OCI-LY7 (cell line): ENCODE measurements around the gene IL4I1. TPM values are rescaled to one million over a fixed set of nuclear protein-coding genes. Genes with fewer than 3 reads are reported as not detected.

ENCODE experiments used
- BruUV-seq: library from RNA; stranded (reverse); fragments of 400-500 nt; replicated peaks from 2 replicates; lab custom pipeline; 2021; lab: Mats Ljungman, UMichigan
- CTCF ChIA-PET: fragments of 300-600 bp; sonication (Branson Sonifier 250); formaldehyde crosslinking; loops from one replicate; lab custom pipeline; 2022; ENCODE audit warnings: antibody characterized with exemption; ENCODE audit not compliant: unreplicated experiment; lab: Charles Lee
- POLR2A ChIA-PET: fragments of 300-600 bp; sonication (Branson Sonifier 250); formaldehyde crosslinking; loops from one replicate; lab custom pipeline; 2022; ENCODE audit warnings: antibody characterized with exemption; lab: Charles Lee
- DNase-seq: peaks from one replicate; pipeline ENCODE4 v3.0.0-alpha.2; 2015; ENCODE audit warnings: low spot score
- H2AFZ ChIP-seq: fragments of 200-600 bp; sonication (generic), shearing (Covaris generic); 2 replicates; pipeline ENCODE4 v1.6.1; 2014; ENCODE audit warnings: mild to moderate bottlenecking, antibody characterized with exemption, low read length, moderate library complexity
- H3K27ac ChIP-seq: fragments of 200-600 bp; sonication (generic); 2 replicates; pipeline ENCODE4 v1.5.1; 2014; ENCODE audit warnings: mixed run types, low read depth, mild to moderate bottlenecking, moderate library complexity, low read length, inconsistent platforms; ENCODE audit not compliant: poor library complexity, severe bottlenecking
- H3K36me3 ChIP-seq: fragments of 200-600 bp; sonication (generic); 2 replicates; pipeline ENCODE4 v1.6.1; 2014; ENCODE audit warnings: mild to moderate bottlenecking, antibody characterized with exemption, low read length, moderate library complexity, mixed read lengths; ENCODE audit not compliant: insufficient read depth
- H3K4me1 ChIP-seq: fragments of 200-600 bp; sonication (generic); 2 replicates; pipeline ENCODE4 v1.5.1; 2014; ENCODE audit warnings: mild to moderate bottlenecking, low read length; ENCODE audit not compliant: insufficient read depth, poor library complexity, severe bottlenecking
- H3K4me2 ChIP-seq: fragments of 200-600 bp; sonication (generic); 2 replicates; pipeline ENCODE4 v1.6.1; 2014; ENCODE audit warnings: mild to moderate bottlenecking, low read length
- H3K4me3 ChIP-seq: fragments of 200-600 bp; sonication (generic); 2 replicates; pipeline ENCODE4 v1.5.1; 2014; ENCODE audit warnings: mild to moderate bottlenecking, low read depth, low read length; ENCODE audit not compliant: poor library complexity, severe bottlenecking
- H3K79me2 ChIP-seq: fragments of 200-600 bp; sonication (generic); 2 replicates; pipeline ENCODE4 v1.6.1; 2016; ENCODE audit warnings: low read depth, mild to moderate bottlenecking, low read length, moderate library complexity, mixed read lengths; ENCODE audit not compliant: insufficient read depth
- H3K9me2 ChIP-seq: fragments of 200-600 bp; sonication (generic); 2 replicates; pipeline ENCODE4 v1.6.1; 2016; ENCODE audit warnings: mild to moderate bottlenecking, low read length, mixed read lengths; ENCODE audit not compliant: insufficient read depth
- H3K9me3 ChIP-seq: fragments of 200-600 bp; sonication (generic); 2 replicates; pipeline ENCODE4 v1.6.1; 2014; ENCODE audit warnings: mild to moderate bottlenecking, mixed run types, low read length, mixed read lengths
- H4K20me1 ChIP-seq: fragments of 200-600 bp; sonication (generic); 2 replicates; pipeline ENCODE4 v1.6.1; 2014; ENCODE audit warnings: mild to moderate bottlenecking, antibody characterized with exemption, low read length, moderate library complexity, mixed read lengths; ENCODE audit not compliant: insufficient read depth
- EZH2phosphoT487 ChIP-seq: fragments of 200-600 bp; sonication (generic); IDR thresholded peaks from 2 replicates; pipeline ENCODE4 v1.6.1; 2018; ENCODE audit warnings: low read depth, borderline replicate concordance, mild to moderate bottlenecking, mixed run types, antibody characterized with exemption, low read length, moderate library complexity, mixed read lengths
- intact Hi-C: fragments of 100-400 bp; cut with micrococcal nuclease; formaldehyde crosslinking; loops from one replicate; pipeline ENCODE4 v1.10.0; 2022; ENCODE audit not compliant: unreplicated experiment
- total RNA-seq, 2 experiments: library from RNA; depleted of rRNA in 1 of 2; stranded (reverse); fragments of >200 nt in 1 of 2; shearing (Covaris generic) in 1 of 2; gene quantifications; 2 replicates each; pipeline ENCODE4 v1.2.3, GENCODE V29; 2014 to 2022
- TF ChIP-seq, protein P1 (sequence below): fragments of 200-600 bp; sonication (generic); conservative IDR thresholded peaks from 2 replicates; pipeline ENCODE4 v1.5.1; 2014; ENCODE audit warnings: mild to moderate bottlenecking, antibody characterized with exemption, low read length, moderate library complexity, mixed read lengths

Gene IL4I1
- total RNA-seq, 2 experiments from 2014 or later, result 0.25 to 1.7 TPM

DNA sequence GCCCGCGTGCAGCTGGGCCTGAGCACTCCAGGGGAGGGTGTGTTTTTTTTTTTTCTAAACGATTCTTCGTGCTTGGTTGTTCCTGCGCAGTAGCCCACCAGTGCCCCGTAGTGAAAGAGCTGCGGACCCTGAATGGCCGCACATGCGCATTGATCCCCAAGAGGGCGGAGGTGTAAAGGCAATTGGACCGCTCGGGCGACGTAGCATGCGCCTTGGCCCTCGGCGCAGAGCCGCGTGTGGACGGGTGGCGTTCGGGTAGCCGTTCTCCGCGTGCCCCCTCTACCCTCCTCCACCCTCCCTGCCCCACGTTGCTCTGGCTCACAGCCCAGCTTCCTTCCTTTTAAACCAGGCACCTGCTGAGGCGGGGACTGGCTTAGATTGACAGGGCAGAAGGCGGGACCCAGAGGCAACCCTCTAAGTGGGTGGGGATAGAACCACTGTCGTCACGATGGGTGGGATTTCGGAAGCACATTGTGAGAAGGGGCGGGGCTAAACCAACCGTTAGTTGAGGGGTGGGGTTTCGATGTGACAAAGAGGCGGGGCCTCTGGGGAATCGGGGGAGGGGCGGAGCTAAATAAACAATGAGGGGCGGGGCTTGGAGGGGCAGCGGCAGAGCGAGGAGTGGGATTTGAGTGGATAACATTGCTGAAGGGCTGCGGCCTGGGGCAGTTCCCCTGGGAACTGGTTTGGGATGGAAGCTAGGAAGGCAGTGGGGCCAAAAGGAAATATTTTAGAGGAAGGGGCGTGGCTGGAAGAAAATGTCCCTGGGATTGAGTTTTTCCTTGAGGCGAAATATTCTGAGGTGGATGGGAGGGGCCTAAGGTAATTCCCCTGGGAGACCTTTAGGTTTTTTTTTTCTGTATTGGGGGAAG, 33.2 kb upstream of the IL4I1 start:
- Histone ChIP-seq H3K36me3 (peaks cover 80% of the 10 kb centered on the region), H2AFZ (no peak overlapping the region), H3K9me2 (no peaks in the 10 kb centered on the region), H3K4me3 (peak overlapping the region; percentile 91), H3K4me1 (peaks cover 49% of the 10 kb centered on the region), H4K20me1 (peaks cover 28% of the 10 kb centered on the region), H3K9me3 (no peaks in the 10 kb centered on the region), H3K79me2 (peaks cover 71% of the 10 kb centered on the region), H3K4me2 (peak overlapping the region; percentile 92), H3K27ac (peak overlapping the region; percentile 90)
- POLR2A ChIA-PET, result interaction anchor here (0.7 to 0.9 kb wide), 3 partner anchors 22 to 144 kb away, joined by 3 read pairs; no protein-coding TSS in a partner anchor
- no TSS peak for BruUV-seq
- intact Hi-C loops, result loop anchor here (1.0 kb wide), 1 partner anchor 53 kb away; the partner anchor contains the start of genes AKT1S1 and TBC1D17
- TF ChIP-seq, protein P1, sequence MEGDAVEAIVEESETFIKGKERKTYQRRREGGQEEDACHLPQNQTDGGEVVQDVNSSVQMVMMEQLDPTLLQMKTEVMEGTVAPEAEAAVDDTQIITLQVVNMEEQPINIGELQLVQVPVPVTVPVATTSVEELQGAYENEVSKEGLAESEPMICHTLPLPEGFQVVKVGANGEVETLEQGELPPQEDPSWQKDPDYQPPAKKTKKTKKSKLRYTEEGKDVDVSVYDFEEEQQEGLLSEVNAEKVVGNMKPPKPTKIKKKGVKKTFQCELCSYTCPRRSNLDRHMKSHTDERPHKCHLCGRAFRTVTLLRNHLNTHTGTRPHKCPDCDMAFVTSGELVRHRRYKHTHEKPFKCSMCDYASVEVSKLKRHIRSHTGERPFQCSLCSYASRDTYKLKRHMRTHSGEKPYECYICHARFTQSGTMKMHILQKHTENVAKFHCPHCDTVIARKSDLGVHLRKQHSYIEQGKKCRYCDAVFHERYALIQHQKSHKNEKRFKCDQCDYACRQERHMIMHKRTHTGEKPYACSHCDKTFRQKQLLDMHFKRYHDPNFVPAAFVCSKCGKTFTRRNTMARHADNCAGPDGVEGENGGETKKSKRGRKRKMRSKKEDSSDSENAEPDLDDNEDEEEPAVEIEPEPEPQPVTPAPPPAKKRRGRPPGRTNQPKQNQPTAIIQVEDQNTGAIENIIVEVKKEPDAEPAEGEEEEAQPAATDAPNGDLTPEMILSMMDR, result no peak
- TF ChIP-seq EZH2phosphoT487, result no peak
- DNase-seq, result peak; percentile 99
- CTCF ChIA-PET, result interaction anchor here (0.6 kb wide), 1 partner anchor 1641 kb away, joined by 4 read pairs; no protein-coding TSS in a partner anchor

DNA sequence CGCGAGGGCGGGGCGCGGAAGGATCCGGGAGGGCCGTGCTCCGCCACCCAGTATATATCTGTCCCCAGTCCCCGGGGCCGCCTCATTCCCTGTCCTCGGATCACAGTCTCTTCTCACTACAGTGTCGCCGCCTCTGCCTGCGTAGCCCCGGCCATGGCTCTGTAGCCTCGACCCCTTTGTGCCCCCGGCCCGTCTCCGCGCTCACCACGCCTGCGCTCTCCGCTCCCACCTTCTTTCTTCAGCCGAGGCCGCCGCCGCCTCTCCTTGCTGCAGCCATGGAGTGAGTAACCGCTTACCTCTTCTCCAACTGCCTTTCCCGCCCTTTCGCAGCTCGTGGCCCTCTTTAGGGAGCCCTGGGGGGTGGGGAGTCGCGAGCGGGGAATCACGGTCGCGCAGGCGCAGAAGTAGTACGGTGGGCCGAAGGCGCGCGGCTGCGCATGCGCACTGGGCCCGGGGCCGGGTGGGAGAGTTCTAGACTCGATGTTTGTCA, 32.5 kb upstream of the IL4I1 start, which contains the start of the genes ATF5 and NUP62:
ATF5 (plus strand) TSS at position 85 of the 490 bp plus-strand sequence. CDS start 1,646 bp downstream, outside the sequence.
NUP62 (minus strand) TSS at position 384 of the 490 bp plus-strand sequence. CDS start 19,697 bp downstream, outside the sequence.
- H3K36me3 ChIP-seq, result peaks cover 87% of the 10 kb centered on the region
- intact Hi-C loops, result loop anchor here (1.0 kb wide), 1 partner anchor 52 kb away; the partner anchor contains the start of genes AKT1S1 and TBC1D17
- CTCF ChIA-PET, result no interaction called here
- BruUV-seq, result TSS peak; percentile 70
- H3K4me2 ChIP-seq, result peak within 1 kb of the TSS; percentile 92
- H3K79me2 ChIP-seq, result peaks cover 78% of the 10 kb centered on the region
- no peak within 1 kb of the TSS for H2AFZ ChIP-seq
- peak; percentile 90 for DNase-seq
- no peak for TF ChIP-seq EZH2phosphoT487
- TF ChIP-seq, protein P1, result no peak
- peaks cover 56% of the 10 kb centered on the region for H3K4me1 ChIP-seq
- POLR2A ChIA-PET, result interaction anchor here (0.7 to 1.5 kb wide), 5 partner anchors 17 to 145 kb away, joined by 3 to 4 read pairs (median 3); partner anchors contain the start of gene IL4I1
- no peaks in the 10 kb centered on the region for H3K9me3 ChIP-seq
- peak within 1 kb of the TSS; percentile 91 for H3K4me3 ChIP-seq
- peaks cover 28% of the 10 kb centered on the region for H4K20me1 ChIP-seq
- no peaks in the 10 kb centered on the region for H3K9me2 ChIP-seq
- H3K27ac ChIP-seq, result peak within 1 kb of the TSS; percentile 90
